ENCODE measurements around the gene NT5C1A.

Gene NT5C1A

DNA sequence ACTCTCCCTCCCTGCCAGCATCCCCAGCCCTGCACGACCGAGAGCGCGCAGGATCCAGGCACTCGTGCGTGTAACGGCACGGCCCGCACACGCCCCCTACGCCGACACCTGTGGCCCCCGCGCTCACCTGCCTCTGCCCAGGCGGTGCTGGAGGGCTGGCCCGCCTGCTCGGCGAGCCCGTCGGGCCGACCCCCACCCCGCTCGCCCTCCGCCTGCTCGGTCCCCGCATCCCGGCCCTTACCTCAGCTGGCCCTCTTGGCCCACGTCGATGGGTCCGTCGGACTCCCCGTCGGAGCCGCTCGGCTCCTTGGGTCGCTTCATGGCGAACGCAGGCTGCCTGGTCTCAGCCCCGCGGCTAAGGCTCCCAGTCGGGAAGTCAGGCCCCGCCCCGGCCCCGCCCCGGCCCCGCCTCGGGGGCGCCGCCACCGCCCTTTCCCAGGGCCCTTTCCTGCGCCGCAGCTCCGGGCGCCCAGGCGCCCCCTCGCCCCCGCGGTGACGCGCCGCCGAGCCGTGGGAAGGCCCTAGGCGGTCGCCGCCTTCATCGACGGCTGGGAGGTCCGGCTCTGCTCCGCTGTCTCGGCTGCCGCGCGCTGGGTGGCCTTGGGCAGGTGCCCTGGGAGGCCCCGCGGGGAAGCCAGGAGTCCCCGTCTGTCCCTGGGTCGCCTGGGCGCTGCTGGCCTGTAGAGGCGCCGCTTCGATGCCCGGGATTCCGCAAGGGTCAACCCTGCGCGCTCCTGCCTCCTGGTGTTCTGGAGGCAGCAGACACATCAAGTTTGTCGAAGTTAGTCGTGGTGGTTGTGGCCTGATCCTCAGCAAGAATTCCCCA is 32.4 kb downstream of the NT5C1A start, which contains the start of gene HEYL:
HEYL (minus strand) TSS at position 339 of the 826 bp plus-strand sequence; CDS start at position 321, 18 bp downstream.
- peak; percentile 41 to 46 for DNase-seq (ENCODE audit: low read depth in 1 of 2, low spot score in 1 of 2)

- DNase-seq (ENCODE audit: low read depth in 1 of 2, low spot score in 1 of 2), result no peak
Observed at GRCh38 chr1:39638965-39639304, 33.0 kb downstream of the NT5C1A start.

GRCh38 chr1:39637361-39637760 is 34.5 kb downstream of the NT5C1A start:
- DNase-seq (ENCODE audit: low read depth in 1 of 2, low spot score in 1 of 2), result no peak

GRCh38 chr1:39635871-39636210 is 36.1 kb downstream of the NT5C1A start:
- no peak for DNase-seq (ENCODE audit: low read depth in 1 of 2, low spot score in 1 of 2)

DNA sequence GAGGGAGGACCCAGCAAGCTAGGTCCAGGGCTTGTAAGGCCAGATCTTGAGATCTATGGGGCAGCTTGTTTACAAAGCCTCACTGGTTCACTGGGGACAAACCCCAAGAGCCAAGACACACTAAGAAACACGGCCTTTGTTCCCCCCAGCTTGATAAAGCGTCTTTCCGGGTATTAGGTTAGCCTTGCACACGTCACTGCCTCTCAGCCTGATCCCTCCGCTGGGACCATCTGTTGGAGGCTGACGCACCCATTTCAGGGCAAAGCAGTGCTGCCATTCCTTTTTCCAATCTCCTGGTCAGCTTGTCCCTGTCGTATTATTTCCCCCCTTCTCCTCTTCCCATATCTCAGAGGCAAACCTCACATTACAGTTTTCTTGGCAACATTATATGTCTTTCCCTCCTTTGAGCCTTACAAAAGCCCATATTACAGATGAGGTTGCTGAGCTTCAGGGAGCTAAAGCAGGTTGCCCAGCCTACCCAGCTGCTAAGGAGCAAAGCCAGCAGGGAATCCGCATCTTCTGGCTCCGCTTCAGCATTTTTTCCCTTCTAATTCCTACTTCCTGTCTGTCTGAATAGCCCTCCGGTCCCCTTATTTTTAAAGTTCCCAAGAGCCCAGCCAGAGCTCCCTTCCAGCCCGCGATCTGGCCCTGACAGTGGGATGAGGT is 36.6 kb downstream of the NT5C1A start:
- no peak for DNase-seq (ENCODE audit: low read depth in 1 of 2, low spot score in 1 of 2)

DNA sequence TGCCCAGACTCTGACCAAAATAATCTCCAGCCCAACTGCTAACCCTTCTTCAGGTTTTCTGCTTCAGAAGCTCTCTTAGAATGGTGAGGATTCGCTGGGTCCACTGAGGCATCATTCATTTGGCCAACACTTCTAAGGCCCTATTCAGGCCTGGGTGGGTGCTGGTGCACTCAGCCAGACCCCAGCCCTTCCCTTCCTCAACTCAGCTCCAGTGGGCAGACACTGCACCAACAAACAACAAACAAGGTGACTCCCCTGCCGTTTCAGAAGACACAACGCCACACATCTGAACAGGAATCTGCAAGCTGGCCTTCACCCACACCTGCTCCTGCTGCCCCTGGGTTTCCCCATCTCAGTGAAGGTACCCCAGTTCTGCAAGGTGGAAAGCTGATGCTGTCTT is 38.5 kb downstream of the NT5C1A start:
- no peak for DNase-seq (ENCODE audit: low read depth in 1 of 2, low spot score in 1 of 2)

DNA sequence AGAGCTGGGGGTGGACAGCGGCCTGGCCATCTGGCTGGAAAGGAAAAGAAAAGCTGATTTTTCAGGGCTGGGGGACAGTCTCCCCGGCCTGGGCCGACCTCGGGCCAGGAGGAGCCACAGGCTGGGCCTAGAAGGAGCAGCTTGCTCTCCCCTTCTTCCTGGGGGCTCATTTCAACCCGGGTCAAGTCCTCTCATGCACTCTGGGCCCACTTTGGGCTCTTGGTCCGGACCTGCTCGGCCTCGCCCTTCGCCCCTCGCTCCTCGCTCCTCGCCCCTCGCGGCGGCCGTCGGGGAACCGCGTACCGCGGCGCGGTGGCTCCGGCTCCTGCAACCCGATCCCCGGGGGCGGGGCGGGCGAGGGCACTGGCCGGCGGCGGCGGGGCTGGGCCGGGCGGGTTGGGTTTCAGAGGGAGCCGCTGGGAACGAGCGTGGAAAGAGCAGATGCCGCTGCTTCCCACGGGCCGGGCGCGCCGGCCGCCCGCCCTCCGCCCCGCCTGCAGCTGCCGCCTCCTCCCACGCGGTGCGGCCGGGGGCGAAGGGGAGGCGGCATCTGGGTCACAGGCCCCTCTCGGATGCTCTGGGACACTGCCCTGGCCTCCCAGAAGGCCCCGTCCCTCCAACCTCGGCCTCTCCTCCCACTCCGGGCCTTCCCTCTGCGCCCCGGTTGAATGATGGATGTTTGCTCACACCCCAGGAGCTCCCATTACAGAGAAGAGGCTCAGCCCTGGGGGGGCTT is 39.1 kb downstream of the NT5C1A start:
- no peak for DNase-seq (ENCODE audit: low read depth in 1 of 2, low spot score in 1 of 2)

- DNase-seq (ENCODE audit: low read depth in 1 of 2, low spot score in 1 of 2), result no peak
Observed at GRCh38 chr1:39632323-39632681, 39.6 kb downstream of the NT5C1A start.

DNA sequence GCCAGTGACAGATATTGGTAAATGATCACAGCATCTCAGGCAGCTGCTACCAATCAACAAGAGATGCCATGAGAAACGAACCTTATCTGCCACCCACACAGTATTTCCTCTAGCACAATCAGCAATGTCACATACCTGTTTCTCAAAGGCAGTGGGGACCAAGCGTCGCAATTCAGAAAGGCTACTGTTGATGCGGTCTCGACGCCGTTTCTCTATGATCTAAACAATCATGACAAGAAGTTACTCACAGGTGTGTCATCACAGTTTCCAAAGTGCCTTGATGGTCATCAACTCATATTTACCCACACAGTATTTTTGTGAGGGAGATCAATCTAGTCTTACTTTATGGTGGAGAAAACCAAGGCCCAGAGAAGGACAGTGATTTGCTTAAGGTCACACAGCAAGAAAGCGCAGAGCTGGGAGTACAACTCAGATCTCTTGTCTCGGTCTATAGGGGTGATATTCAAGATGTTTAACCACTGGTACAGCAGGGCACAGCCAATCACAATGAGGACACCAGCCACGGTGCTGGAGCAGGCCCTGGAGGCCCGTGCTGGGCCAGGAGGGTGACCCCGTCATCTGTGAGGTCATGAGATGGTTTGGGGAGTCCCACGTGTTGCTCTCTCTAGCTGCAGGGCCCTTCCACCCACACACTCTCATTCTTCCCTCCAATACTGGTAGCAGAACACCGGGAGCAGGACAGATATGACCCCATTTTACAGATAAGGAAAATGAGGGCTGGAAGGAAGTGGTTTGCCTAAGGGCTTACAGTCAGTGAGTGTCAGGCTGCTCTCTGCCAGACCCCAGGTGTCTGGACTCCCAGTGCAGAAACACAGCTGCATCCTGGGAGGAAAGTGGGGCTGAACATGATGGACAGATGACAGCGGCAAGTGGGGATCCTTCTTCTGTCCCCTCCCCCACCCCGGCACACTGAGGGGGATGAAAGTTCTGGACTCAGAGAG is 40.3 kb downstream of the NT5C1A start:
- DNase-seq (ENCODE audit: low read depth in 1 of 2, low spot score in 1 of 2), result no peak

GRCh38 chr1:39628807-39629350 is 43.0 kb downstream of the NT5C1A start:
- DNase-seq (ENCODE audit: low read depth in 1 of 2, low spot score in 1 of 2), result no peak

- DNase-seq (ENCODE audit: low read depth in 1 of 2, low spot score in 1 of 2), result no peak
Observed at GRCh38 chr1:39626646-39627045, 45.3 kb downstream of the NT5C1A start.

DNA sequence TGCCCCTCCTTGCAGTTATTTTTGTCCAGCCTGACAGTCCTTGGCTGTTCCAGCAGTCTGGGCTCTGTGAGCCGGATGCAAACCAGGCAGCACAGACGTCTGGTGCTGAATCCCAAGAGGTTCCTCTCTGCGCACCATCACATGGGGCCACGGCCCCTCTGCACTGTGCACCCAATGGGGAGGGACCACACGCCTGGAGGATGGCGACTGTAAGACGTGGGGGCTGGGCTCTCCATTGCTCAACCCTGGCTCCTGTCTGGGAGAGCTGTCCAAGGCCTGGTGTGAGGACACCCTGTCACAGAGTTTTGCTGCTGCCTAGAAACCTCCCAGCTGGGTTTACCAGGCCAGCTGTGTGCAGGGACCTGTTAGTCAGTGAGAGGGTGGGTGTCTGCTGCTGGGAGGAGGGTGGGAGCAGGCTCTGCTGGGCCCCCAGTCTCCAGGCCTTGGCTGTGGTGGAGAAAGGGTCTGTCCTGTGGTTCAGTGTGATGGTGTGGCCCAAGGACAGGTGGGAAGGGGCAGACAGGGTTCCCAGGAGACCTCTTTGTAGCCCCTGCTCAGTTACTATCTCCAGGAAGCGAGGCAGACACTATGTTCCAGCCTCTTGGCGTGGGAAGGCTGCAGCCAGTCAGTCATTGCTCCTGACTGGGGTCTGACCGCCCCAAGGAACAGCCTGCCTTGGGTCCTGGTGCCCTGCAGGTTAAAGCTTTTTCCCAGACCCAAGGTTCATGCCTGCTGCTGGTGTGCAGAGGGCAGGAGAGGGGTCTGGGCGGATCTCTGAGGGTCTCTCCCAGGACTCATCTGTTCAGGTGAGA is 46.2 kb downstream of the NT5C1A start:
- no peak for DNase-seq (ENCODE audit: low read depth in 1 of 2, low spot score in 1 of 2)

GRCh38 chr1:39625009-39625408 is 46.9 kb downstream of the NT5C1A start:
- no peak for DNase-seq (ENCODE audit: low read depth in 1 of 2, low spot score in 1 of 2)

DNA sequence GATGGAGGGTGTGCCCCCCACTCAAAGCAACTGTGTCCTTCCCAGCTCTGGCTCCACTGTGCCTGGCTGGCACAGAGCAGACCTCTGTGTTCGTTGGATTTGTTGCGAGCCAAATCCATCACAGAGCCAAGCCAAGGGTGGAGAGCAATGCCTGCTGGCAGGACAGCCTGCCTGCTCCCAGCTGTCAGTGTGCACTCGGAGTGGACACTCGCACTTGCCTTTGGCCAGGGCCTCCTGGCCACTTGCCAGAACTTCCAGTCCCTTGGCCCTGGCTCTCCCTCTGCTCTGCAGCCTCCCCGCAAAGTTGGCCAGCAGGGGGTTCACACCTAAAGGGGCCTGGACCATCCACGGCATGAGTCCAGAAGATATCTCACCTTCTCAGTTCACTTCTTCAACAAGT is 48.9 kb downstream of the NT5C1A start:
- DNase-seq (ENCODE audit: low read depth in 1 of 2, low spot score in 1 of 2), result no peak

- no peak for DNase-seq (ENCODE audit: low read depth in 1 of 2, low spot score in 1 of 2)
Observed at GRCh38 chr1:39622427-39622826, 49.5 kb downstream of the NT5C1A start.

GRCh38 chr1:39620659-39621165 is 51.2 kb downstream of the NT5C1A start:
- no peak for DNase-seq (ENCODE audit: low read depth in 1 of 2, low spot score in 1 of 2)

- DNase-seq (ENCODE audit: low read depth in 1 of 2, low spot score in 1 of 2), result no peak
Observed at GRCh38 chr1:39617488-39618049, 54.3 kb downstream of the NT5C1A start.

- DNase-seq (ENCODE audit: low read depth in 1 of 2, low spot score in 1 of 2), result no peak
Observed at GRCh38 chr1:39615086-39615673, 56.7 kb downstream of the NT5C1A start.

DNA sequence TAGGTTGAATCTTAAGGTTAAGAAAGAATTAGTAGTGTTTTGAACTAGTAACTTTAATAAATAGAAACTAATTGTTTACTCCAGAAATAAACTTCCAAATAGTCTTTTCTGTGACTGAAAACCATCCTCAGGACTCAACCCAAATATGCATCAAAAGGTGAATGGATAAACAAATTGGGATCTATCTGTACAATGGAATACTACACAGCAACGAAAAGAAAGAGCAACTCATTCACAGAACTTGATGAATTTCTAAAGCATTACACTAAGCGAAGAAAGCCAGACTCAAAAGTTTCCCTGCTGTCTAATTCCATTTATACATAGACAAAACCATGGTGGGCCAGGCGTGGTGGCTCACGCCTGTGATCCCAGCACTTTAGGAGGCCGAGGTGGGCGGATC is 57.4 kb downstream of the NT5C1A start:
- DNase-seq (ENCODE audit: low read depth in 1 of 2, low spot score in 1 of 2), result no peak

Data from activated CD4-positive, alpha-beta T cell treated with anti-CD3 and anti-CD28 coated beads, Interleukin-2, amount 50 U/mL, for 24 hours (primary cell).